Activated CD4-positive, alpha-beta T cell treated with anti-CD3 and anti-CD28 coated beads for 1 hour (primary cell): ENCODE measurements around the gene LLCFC1.
"Not testable (repeated sequence)": the region's sequence is repeated elsewhere in the genome, so short reads cannot be mapped to it uniquely, and the experiment has no call there.

ENCODE experiments used
- DNase-seq: peaks from one replicate; pipeline ENCODE4 v3.0.0-alpha.2; 2020

Gene LLCFC1

DNA sequence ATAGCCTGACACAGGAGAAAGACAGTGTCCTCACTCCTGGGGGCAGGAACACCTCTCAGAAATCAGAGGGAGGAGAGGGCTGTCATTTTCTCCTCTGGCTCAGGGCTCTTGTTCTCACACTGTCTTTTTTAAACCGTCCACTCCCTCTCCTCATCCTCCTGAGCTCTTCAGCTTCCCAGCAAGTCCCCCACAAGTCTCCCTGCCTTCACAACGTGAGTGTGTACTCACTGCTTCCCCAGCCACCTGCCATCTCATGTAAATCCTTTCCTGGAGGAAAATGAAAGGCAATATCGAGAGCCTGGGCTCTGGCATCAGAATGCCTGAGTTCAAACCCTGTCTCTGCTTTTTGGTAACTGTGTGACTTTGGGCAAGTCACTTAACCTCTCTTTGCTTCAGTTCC is 5.7 kb downstream of the LLCFC1 start:
- DNase-seq = no peak

- DNase-seq = no peak
These were observed 9.3 kb downstream of the LLCFC1 start for GRCh38 chr7:142948603-142949002.

DNA sequence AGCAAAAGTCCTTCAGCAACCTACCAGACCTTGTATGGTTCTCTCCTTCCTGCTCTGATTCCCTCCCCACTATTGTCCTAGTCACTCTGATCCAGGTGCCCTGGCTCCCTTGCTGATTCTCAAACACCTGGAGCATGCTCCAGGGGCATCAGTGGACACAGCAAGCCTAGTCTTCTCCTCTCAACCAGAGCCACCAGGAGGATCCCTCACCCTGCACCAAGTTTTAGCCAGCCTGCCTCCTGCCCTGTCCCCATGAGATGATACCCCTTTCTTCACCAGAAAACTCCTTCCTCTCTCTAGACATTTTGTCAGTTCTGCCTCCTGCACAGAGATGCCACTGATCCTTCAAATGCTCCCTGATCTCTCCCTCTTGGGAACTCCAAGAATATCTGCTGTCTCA is 11.0 kb downstream of the LLCFC1 start:
- DNase-seq = no peak

DNA sequence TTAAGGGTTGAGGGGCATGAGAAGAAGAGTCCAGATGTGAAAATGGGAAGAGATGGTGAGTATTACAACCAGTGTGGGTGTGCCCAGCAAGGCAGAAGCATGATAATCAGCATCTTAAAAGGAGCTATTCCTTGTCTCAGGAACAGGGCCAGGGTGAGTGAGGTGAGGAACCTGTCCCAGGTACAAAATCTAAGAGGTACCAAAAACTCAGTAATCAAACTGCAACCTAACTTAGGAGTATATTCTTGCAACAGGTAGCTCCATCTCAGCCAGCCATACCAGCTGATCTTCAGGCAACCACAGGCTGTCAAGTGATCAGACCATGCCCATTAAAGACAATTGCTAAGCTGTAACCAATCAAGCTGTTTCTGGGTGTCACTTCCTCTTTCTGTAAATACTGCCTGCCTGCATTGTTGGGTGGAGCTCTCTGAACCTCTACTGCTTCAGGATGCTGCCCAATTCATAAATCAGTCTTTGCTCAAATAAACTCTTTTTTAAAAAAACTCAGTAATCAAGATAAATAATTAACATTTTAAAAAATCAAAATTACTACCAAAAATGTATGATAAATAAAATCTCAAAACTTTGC is 15.5 kb downstream of the LLCFC1 start:
- no peak for DNase-seq

- no peak for DNase-seq
These were observed 17.8 kb downstream of the LLCFC1 start for GRCh38 chr7:142956951-142957623.

GRCh38 chr7:142957723-142958122 is 18.4 kb downstream of the LLCFC1 start:
- no peak for DNase-seq

DNA sequence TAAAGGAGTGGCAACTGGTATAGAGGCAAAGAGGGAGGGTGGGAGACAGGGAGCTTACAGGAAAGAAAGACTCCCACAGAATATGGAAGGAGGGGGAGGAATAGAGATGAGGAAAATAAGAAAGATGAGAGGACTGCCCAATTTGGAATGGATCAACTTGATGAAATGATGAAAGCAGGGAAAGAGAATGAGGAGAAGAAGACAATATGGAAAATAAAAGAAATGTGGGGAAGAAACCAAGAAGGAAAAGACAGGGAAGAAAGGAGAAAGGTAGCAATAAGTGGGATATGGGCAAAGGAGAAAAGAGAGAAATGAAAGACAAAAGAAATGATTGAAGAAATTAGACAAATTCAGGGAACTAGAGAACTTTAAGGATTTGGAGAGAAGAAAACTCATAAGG is 19.9 kb downstream of the LLCFC1 start:
- DNase-seq = no peak

- no peak for DNase-seq
These were observed 21.8 kb downstream of the LLCFC1 start for GRCh38 chr7:142960955-142961512.

DNA sequence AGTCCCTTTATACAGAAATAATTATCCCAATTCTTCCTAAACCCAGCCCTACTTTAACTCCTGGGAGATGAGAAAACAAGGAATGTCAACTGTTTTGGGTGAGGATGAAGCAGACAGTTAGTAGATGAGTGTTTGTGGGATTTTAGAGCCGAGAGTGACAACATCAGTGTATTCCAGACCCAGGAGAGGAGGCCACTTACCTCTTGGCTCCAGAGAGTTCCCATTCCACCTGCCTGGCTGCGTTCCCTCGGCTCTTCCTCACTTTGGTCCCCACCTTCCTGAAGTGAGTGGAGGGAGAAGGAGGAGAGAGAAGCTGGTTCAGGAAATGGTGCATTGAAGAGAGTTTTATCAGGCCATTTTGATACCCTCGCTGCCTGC is 22.3 kb downstream of the LLCFC1 start:
- no peak for DNase-seq

DNA sequence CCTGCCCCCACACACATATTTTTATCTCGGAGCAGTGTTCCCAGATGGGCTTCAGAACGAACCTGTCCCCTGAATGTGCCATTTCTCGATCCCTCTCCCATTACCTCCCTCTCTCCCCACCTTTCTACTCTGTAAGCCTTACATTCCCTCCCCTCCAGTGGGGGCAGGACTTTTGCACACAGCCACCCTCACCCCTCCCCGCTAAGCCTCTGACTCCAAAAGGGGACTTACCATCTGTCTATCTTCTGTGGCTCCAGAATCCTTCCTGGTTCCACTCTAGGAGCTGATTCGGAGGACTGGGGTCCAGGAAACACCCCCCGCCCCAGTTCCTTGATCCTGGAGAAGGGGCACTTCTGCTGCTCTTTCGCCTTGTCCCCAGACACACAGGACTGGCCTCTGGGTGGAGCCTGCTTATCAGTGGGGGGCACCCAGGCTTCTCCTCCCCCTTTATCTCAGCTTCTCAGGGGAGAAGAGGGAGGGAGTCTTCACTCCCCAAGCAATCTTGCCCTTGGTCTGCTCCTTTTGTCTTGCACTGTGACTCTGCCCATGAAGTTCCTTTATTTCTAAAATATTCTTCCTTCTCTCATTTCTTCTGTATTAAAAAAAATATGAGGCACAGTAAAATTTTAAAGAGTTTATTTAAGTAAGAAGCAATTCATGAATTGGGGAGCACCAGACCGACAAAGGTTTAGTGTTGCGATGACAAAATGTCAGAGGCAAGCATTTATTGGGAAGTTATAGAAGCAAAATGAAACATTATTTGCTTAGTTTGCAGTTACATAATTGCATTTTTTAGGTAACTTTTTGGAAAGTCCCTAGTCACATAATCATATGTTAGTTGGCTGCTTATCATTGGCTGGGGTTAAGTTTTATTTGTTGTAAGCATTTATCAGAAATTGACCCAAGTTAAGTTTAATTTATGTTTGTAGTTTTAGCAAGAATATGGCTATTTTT is 23.0 kb downstream of the LLCFC1 start, which contains the start of gene KEL:
TSS of gene KEL (minus strand) at position 391 of the 954 bp plus-strand sequence. CDS start at position 234, 157 bp downstream.
- no peak for DNase-seq

GRCh38 chr7:142962991-142963390 is 23.7 kb downstream of the LLCFC1 start:
- no peak for DNase-seq

DNA sequence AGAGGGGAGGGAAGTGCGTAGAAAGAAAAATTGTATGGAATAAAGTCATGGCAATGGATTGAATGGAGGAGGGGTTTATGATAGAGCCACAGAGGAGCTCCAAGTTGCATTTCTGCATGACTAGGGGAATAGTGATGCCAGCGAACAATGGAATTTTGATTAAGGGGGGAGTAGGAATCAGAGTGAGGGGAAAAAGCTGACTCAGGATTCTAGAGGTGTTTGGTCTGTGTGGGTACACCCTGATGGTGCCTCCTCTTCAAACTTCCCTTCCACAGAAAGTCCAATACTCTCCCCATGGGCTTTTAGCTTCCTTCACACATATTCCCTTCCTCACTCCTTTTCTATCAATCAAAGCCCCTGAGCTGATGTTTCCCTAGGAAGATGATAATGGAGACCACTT is 24.7 kb downstream of the LLCFC1 start:
- DNase-seq = no peak

- DNase-seq = no peak
These were observed 25.4 kb downstream of the LLCFC1 start for GRCh38 chr7:142964502-142965246.

DNA sequence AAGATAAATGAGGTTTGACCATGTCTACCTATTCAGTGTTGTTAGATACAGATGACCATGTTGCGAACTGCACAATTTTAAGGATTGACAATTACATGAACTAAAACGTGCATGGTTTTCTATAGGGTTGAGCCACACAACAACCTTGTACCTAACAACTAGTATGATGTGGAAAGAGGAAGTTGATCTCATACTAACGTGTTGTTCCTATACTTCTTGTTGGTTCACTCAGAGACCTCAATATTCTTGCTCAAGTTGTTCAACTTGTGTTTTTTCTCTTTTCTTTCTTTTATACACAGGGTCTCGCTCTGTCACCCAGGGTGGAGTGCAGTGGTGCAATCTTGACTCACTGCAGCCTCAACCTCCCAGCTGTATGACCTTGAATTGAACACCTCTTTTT is 28.9 kb downstream of the LLCFC1 start:
- DNase-seq = no peak

GRCh38 chr7:142969183-142969582 is 29.9 kb downstream of the LLCFC1 start:
- DNase-seq = no peak

DNA sequence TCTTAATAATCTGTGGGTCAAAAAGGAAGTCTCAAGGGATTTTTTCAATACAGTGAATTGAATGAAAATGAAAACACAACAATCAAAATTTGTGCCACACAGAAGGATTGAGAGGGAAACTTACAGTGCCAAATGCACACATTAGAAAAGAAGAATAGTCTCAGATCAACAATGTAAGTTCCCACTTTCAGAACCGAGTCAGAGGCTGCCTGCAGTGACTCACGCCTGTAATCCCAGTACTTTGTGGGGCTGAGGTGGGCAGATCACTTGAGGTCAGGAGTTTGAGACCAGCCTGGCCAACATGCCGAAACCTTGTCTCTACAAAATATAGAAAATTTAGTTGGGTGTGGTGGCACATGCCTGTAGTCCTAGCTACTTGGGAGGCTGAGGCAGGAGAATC is 35.3 kb downstream of the LLCFC1 start:
- no peak for DNase-seq

- not testable (repeated sequence) for DNase-seq
These were observed 39.1 kb downstream of the LLCFC1 start for GRCh38 chr7:142978402-142978801.

GRCh38 chr7:142983825-142984224 is 44.5 kb downstream of the LLCFC1 start:
- DNase-seq = no peak

DNA sequence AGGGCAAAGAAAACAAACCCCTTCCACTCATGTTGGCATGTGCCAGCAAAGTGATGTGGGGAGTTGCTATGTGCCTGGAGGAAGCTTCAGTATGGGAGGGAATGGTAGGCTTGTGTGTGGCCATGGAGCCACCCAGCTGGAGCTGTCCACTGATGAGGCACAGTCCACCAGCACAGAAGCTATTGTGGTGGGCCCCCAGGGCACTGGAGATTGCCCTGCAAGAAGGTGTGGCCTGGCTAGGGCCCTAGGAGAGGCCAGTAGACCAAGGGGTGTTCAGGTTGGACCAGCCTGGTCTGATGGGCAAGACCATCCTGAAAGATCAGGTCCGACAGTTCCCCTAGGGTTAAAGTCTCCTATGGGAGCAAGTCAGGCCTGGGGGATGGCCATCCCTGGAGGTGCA is 45.0 kb downstream of the LLCFC1 start:
- no peak for DNase-seq
